Osteoblast (primary cell): ENCODE data around the gene SPATS2L. TPM values are rescaled to one million over a fixed set of nuclear protein-coding genes. Genes with fewer than 3 reads are reported as not detected.

Experiments
- DNase-seq: peaks from one replicate; pipeline ENCODE4 v3.0.0; 2011; ENCODE audit warnings: low spot score, mixed read lengths; ENCODE audit not compliant: insufficient read length; ENCODE audit errors: missing footprints
- H2AFZ ChIP-seq: 2 replicates; pipeline ENCODE4 v1.6.0; 2011; ENCODE audit warnings: mild to moderate bottlenecking, low read length
- H3K27ac ChIP-seq: 2 replicates; pipeline ENCODE4 v1.5.1; 2011; ENCODE audit warnings: mild to moderate bottlenecking, low read depth, low read length, moderate library complexity
- H3K27me3 ChIP-seq: 2 replicates; pipeline ENCODE4 v1.6.0; 2012; ENCODE audit warnings: mild to moderate bottlenecking, control low read depth, inconsistent platforms, low read length, moderate library complexity; ENCODE audit not compliant: insufficient read depth
- H3K36me3 ChIP-seq: 2 replicates; pipeline ENCODE4 v1.5.1; 2011; ENCODE audit warnings: mild to moderate bottlenecking, low read length, control low read depth, moderate library complexity; ENCODE audit not compliant: insufficient read depth
- H3K4me1 ChIP-seq: 2 replicates; pipeline ENCODE4 v1.5.1; 2011; ENCODE audit warnings: mild to moderate bottlenecking, low read length, control low read depth, moderate library complexity; ENCODE audit not compliant: insufficient read depth
- H3K4me2 ChIP-seq: 2 replicates; pipeline ENCODE4 v1.6.0; 2011; ENCODE audit warnings: mild to moderate bottlenecking, low read length; ENCODE audit not compliant: insufficient read depth
- H3K4me3 ChIP-seq: fragments of 200-600 bp; sonication (generic); 3 replicates; pipeline ENCODE4 v1.5.1; 2012; ENCODE audit warnings: mild to moderate bottlenecking, low read length, inconsistent platforms; ENCODE audit not compliant: insufficient read depth
- H3K79me2 ChIP-seq: 2 replicates; pipeline ENCODE4 v1.6.0; 2012; ENCODE audit warnings: mild to moderate bottlenecking, low read length, control low read depth, inconsistent platforms; ENCODE audit not compliant: insufficient read depth
- H3K9me3 ChIP-seq: 2 replicates; pipeline ENCODE4 v1.5.1; 2011; ENCODE audit warnings: low read depth, low read length, control low read depth
- H4K20me1 ChIP-seq: 2 replicates; pipeline ENCODE4 v1.6.0; 2012; ENCODE audit warnings: mild to moderate bottlenecking, low read length, control low read depth; ENCODE audit not compliant: insufficient read depth
- total RNA-seq: library from RNA; depleted of rRNA; stranded (reverse); fragments of >200 nt; gene quantifications from 2 replicates; pipeline ENCODE4 v1.2.3, GENCODE V29; 2012
- TF ChIP-seq, protein P1 (sequence below): IDR thresholded peaks from 2 replicates; pipeline ENCODE4 v1.5.1; 2011; ENCODE audit warnings: mild to moderate bottlenecking, low read depth, low read length, moderate library complexity; ENCODE audit errors: extremely low read depth

SPATS2L gene
- total RNA-seq, 1 donor, result 74.6 TPM

DNA sequence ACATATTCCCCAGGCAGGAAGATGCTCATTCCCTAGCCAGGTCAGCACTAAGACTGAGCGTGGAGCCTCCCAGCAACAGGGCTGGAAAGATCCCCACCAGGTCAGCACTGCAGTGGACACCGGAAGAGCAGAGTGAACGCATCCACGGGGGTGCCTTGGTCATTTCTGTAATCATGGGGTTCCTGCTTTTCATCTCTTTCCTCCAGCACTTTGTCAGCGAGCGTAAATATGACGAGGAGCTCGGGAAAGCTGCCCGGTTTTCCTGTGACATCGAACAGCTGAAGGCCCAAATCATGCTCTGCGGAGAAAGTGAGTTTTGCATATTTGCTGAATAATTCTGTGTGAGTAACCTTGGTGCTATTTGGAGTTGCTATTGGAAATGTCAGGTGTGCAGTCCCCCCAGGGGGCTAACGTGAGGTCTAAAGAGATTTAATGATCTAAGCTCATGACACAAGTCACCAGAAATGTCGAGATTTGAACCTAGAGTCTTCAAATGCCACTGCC lies 163.3 kb downstream of the SPATS2L start:
- no peak overlapping the region for H3K27ac ChIP-seq

DNA sequence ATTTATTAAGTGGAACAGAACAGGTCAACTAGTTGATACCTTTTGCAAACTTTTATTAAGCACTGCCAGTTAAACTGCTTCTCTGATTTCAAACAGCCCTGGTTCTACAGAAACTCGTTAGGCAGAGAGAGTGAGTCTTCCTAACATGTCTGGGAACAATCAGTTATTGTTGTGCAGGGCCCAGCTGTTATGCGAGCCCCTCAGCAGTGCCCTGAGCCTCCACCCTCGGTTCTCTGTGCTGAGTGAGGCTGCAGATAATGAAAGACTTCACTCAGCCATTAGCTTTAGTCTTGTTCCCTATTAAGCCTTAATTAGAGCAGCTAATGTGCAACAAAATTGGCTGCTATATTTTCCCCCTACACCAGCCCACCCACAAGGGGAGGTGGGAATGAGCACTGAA lies 163.7 kb downstream of the SPATS2L start:
- TF ChIP-seq, protein P1, sequence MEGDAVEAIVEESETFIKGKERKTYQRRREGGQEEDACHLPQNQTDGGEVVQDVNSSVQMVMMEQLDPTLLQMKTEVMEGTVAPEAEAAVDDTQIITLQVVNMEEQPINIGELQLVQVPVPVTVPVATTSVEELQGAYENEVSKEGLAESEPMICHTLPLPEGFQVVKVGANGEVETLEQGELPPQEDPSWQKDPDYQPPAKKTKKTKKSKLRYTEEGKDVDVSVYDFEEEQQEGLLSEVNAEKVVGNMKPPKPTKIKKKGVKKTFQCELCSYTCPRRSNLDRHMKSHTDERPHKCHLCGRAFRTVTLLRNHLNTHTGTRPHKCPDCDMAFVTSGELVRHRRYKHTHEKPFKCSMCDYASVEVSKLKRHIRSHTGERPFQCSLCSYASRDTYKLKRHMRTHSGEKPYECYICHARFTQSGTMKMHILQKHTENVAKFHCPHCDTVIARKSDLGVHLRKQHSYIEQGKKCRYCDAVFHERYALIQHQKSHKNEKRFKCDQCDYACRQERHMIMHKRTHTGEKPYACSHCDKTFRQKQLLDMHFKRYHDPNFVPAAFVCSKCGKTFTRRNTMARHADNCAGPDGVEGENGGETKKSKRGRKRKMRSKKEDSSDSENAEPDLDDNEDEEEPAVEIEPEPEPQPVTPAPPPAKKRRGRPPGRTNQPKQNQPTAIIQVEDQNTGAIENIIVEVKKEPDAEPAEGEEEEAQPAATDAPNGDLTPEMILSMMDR, result no peak
- Histone ChIP-seq H3K9me3 (no peaks in the 10 kb centered on the region), H3K27ac (no peak overlapping the region), H4K20me1 (no peaks in the 10 kb centered on the region), H3K36me3 (peaks cover 64% of the 10 kb centered on the region), H2AFZ (no peak overlapping the region), H3K4me2 (no peak overlapping the region), H3K4me3 (no peak overlapping the region), H3K79me2 (no peaks in the 10 kb centered on the region), H3K27me3 (no peaks in the 10 kb centered on the region), H3K4me1 (peaks cover 15% of the 10 kb centered on the region)
- DNase-seq, result no peak

More for the DNA sequence above, 163.3 kb downstream of the SPATS2L start:
- no peak overlapping the region for H3K4me3 ChIP-seq
- TF ChIP-seq, protein P1, result no peak
- H3K27me3 ChIP-seq, result no peaks in the 10 kb centered on the region
- H3K79me2 ChIP-seq, result no peaks in the 10 kb centered on the region
- no peak overlapping the region for H3K4me2 ChIP-seq
- no peak for DNase-seq
- no peak overlapping the region for H2AFZ ChIP-seq
- no peaks in the 10 kb centered on the region for H4K20me1 ChIP-seq
- H3K36me3 ChIP-seq, result peaks cover 65% of the 10 kb centered on the region
- no peaks in the 10 kb centered on the region for H3K9me3 ChIP-seq
- peaks cover 15% of the 10 kb centered on the region for H3K4me1 ChIP-seq

DNA sequence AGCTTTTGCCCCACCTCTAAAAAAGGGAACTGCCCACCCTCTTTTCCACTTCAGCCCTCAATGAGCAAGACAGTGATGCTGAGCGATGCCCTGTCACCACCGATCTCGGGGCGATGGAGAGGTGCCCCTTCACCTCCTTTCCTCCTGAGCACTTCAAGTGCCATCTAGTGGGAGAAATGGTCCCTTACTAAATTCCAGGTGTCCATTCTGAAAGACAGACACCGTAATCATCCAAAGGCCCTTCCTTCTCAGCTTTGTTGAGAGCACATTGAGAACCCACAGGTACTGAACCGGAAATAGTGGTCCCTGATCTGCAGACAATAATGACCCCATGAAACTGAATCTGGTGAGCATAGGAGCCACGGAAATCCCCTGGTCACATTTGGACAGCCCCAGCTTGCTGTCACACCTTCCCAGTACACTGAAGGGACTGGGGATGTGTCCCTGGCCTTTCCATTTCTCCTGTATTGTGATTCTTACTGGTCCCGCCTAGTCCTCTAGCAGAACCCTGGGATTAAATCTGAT lies 164.9 kb downstream of the SPATS2L start:
- Histone ChIP-seq H2AFZ (no peak overlapping the region), H3K27me3 (no peaks in the 10 kb centered on the region), H3K27ac (no peak overlapping the region), H3K79me2 (no peaks in the 10 kb centered on the region), H3K4me1 (peaks cover 12% of the 10 kb centered on the region), H3K9me3 (no peaks in the 10 kb centered on the region), H3K4me3 (no peak overlapping the region), H4K20me1 (no peaks in the 10 kb centered on the region), H3K4me2 (no peak overlapping the region), H3K36me3 (peaks cover 66% of the 10 kb centered on the region)
- DNase-seq, result peak; percentile 89
- TF ChIP-seq, protein P1, result peak; percentile 64

DNA sequence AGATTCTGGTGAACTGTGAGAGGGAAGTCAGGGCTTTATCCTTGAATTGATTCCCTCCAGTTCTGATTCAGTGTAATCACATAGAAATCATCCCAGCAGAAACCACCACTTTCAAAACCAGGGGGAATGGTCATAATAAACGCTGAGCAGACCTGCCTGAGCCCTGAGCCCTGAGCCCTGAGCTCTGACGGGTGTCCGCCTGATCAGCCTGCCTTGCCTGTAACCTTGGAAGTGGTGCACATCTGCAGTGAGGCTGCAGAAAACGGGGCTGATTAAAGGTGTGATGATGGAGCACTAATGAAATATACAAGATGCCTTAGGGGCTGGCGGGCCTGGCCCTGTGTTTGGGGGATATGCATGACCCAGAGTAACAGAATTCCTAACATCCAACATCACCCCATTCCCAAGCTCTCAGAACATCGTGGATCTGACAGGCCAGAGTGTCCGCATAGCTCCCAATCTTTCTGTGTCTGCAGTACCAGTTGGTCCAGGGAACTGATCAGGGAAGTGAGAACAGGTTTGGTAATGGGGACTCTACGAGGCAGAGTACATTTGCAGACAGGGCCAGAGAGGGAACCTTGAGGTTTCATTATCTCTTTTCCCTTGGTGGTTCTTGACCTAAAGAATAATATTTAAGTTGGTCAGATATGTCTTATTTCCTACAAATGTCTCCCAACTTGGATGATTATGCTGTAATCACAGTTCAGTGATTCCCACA lies 165.6 kb downstream of the SPATS2L start:
- Histone ChIP-seq H4K20me1 (no peaks in the 10 kb centered on the region), H2AFZ (no peak overlapping the region), H3K36me3 (peaks cover 66% of the 10 kb centered on the region), H3K4me2 (no peak overlapping the region), H3K79me2 (no peaks in the 10 kb centered on the region), H3K9me3 (no peaks in the 10 kb centered on the region), H3K4me1 (peaks cover 5% of the 10 kb centered on the region), H3K4me3 (no peak overlapping the region), H3K27me3 (no peaks in the 10 kb centered on the region), H3K27ac (no peak overlapping the region)
- TF ChIP-seq, protein P1, result no peak
- no peak for DNase-seq
